Measurements from ENCODE around the gene NFYB. TPM values are rescaled to one million over a fixed set of nuclear protein-coding genes. Genes with fewer than 3 reads are reported as not detected.

The NFYB gene
- total RNA-seq (2022) (30.8 and 36.9 TPM in 2 replicates), Bru-seq, nascent RNA (percentile 86 among the genes with signal in this experiment), BruChase-seq, experiment 1, labeled RNA remaining after a 2-hour chase (percentile 87 among the genes with signal in this experiment), BruChase-seq, experiment 2, labeled RNA remaining after a 6-hour chase (percentile 87 among the genes with signal in this experiment)
- long read RNA-seq, transcript NFYB-201 (8 exons, 3,512 nt) = major isoform, 74 of 94 reads
- long read RNA-seq, transcript NFYB-205 (8 exons, 1,727 nt) = minor isoform, 5 of 94 reads
- long read RNA-seq, partial matches to known transcripts = 3 of 94 reads
- long read RNA-seq, other reads (novel, unspliced or antisense) = 12 of 94 reads

DNA sequence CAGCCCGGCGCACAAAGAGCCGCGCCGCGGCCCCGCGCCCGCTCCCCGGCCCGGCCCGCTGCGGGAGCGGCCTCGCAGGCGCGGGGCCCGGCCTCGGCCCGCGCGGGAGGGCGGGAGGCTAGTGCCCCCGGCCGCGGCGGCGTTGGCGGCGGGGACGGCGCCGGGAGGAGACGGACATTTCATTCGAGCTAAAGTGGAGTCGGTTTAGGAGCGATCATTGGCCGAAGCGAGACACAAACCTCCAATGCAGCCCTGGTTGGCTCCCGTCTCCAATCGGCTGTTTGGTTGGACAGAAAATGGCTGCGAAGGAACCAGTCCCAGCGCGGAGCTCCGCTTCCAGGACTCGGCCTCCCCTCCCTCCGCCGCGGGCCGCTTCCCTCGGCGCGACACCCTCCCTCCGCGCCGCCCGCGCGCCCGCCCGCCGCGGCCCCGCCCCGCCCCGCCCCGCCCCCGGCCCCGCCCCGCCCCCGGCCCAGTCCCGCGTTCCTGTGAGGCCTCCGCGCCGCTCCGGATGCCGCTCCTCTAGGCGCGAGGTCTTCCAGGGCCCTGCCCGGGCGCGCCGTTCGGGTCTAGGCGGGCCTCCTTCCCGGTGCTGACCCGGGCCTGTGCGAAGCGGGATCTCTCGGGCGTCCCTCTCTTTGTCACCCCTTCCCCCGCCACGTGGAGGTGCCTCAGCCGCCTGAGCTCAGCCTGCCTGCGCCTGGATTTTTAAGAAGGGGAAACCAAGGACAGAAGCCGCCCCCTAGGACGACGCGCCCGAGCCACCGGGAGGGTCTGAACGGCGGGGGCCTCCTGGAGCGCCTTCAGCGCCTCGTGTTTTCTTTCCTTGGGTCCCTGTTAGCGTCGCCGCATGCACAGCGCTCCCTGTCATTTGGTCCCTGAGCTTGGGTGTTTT is at the start of gene NFYB:
TSS of gene NFYB (minus strand) at position 309 of the 895 bp plus-strand sequence. CDS start 2,757 bp downstream, outside the sequence.
- CTCF ChIA-PET = interaction anchor here (0.6 to 1.0 kb wide), 3 partner anchors 35 to 157 kb away, joined by 3 to 8 read pairs (median 5); no protein-coding TSS in a partner anchor
- Mint-ChIP-seq H3K27me3 (ENCODE audit: insufficient read depth, unreplicated experiment) (peaks cover 4% of the 10 kb centered on the region), H3K9me3 (ENCODE audit: unreplicated experiment) (no peaks in the 10 kb centered on the region), H3K27ac (ENCODE audit: unreplicated experiment) (peak within 1 kb of the TSS; percentile 47), H3K36me3 (ENCODE audit: insufficient read depth, unreplicated experiment) (no peaks in the 10 kb centered on the region), H3K4me3 (ENCODE audit: unreplicated experiment) (peak within 1 kb of the TSS; percentile 75), H3K4me1 (ENCODE audit: low read depth, unreplicated experiment) (no peaks in the 10 kb centered on the region)
- POLR2A ChIA-PET = interaction anchor here (0.6 to 2.8 kb wide), 7 partner anchors 9 to 208 kb away, joined by 3 to 33 read pairs (median 5); partner anchors contain the start of genes HSP90B1 and TDG
- Histone ChIP-seq H3K27me3 (replicated peaks; ENCODE audit: control insufficient read depth, insufficient read depth, low read length) (no peaks in the 10 kb centered on the region), H3K36me3 (ENCODE audit: control insufficient read depth, insufficient read depth, low read length) (peaks cover 2% of the 10 kb centered on the region; the same call in 1 of the 2 replicates), H3K9me3 (no peaks in the 10 kb centered on the region), H3K4me3 (ENCODE audit: low read depth, low read length) (peak within 1 kb of the TSS; percentile 73), H3K4me1 (peaks cover 8% of the 10 kb centered on the region; the same call in 1 of the 2 replicates)
- BruUV-seq (replicated peaks) = TSS peak; percentile 80
- intact Hi-C loops (cut with micrococcal nuclease; ENCODE audit: unreplicated experiment) = loop anchor here (2.0 to 5.0 kb wide), 2 partner anchors 151 to 171 kb away; partner anchors contain the start of gene TDG
- DNase-seq = peak; percentile 94 to 96
- TF ChIP-seq, protein P1, sequence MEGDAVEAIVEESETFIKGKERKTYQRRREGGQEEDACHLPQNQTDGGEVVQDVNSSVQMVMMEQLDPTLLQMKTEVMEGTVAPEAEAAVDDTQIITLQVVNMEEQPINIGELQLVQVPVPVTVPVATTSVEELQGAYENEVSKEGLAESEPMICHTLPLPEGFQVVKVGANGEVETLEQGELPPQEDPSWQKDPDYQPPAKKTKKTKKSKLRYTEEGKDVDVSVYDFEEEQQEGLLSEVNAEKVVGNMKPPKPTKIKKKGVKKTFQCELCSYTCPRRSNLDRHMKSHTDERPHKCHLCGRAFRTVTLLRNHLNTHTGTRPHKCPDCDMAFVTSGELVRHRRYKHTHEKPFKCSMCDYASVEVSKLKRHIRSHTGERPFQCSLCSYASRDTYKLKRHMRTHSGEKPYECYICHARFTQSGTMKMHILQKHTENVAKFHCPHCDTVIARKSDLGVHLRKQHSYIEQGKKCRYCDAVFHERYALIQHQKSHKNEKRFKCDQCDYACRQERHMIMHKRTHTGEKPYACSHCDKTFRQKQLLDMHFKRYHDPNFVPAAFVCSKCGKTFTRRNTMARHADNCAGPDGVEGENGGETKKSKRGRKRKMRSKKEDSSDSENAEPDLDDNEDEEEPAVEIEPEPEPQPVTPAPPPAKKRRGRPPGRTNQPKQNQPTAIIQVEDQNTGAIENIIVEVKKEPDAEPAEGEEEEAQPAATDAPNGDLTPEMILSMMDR (IDR thresholded peaks at IDR 0.05; ENCODE audit: insufficient read depth in 1 of 2, low read depth in 1 of 2, low read length in 1 of 2, severe bottlenecking in 1 of 2, unreplicated experiment in 1 of 2) = no peak

DNA sequence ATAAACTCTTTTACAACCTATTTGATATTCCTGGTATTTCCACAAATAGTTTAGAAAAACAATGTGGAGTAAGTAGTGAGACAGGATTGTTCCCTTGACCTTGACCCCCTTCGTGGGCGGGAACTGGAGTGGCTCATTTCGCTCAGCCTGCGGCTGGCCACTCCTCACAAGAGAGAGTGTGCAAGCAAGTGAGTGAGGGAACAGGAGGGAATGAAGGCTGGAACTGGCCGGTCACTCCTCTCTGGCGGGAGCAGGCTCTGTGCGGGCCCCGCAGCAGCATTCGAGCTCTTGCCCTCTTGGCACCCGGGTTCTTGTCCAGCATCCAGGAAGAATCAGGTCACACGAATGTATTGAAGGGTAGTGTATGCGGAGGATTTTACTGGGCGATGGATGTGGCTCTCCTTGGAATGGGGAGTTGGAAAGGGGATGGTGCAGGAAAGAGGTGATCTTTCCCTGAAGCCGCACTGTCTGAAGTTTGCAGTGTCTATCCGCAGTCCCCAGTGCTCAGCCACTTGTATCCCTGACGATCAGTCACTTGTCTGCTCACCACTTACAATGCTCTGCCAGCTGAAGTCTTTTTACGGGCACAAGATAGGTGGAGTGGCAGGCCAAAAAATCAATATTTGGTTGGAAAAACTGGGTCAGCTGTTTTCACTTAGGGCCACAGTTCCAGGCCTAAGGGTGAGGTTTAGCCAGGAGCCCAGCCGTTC is 49.6 kb upstream of the NFYB start:
- ChIA-PET POLR2A (no interaction called here), CTCF (no interaction called here)
- H3K27me3 Mint-ChIP-seq (ENCODE audit: insufficient read depth, unreplicated experiment) = no peaks in the 10 kb centered on the region

More for the DNA sequence above, 49.6 kb upstream of the NFYB start:
- Histone ChIP-seq H3K36me3 (ENCODE audit: control insufficient read depth, insufficient read depth, low read length) (no peaks in the 10 kb centered on the region), H3K9me3 (peaks cover 10% of the 10 kb centered on the region; the same call in 1 of the 2 replicates), H3K27me3 (replicated peaks; ENCODE audit: control insufficient read depth, insufficient read depth, low read length) (no peaks in the 10 kb centered on the region), H3K4me3 (ENCODE audit: low read depth, low read length) (no peak overlapping the region), H3K4me1 (no peaks in the 10 kb centered on the region)
- TF ChIP-seq, protein P1 (IDR thresholded peaks at IDR 0.05; ENCODE audit: insufficient read depth in 1 of 2, low read depth in 1 of 2, low read length in 1 of 2, severe bottlenecking in 1 of 2, unreplicated experiment in 1 of 2) = no peak
- no peak for DNase-seq
- no TSS peak for BruUV-seq (replicated peaks)
- intact Hi-C loops (cut with micrococcal nuclease; ENCODE audit: unreplicated experiment) = no loop called here
- no peak overlapping the region for H3K4me3 Mint-ChIP-seq (ENCODE audit: unreplicated experiment)
- peaks cover 5% of the 10 kb centered on the region for H3K36me3 Mint-ChIP-seq (ENCODE audit: insufficient read depth, unreplicated experiment)
- H3K27ac Mint-ChIP-seq (ENCODE audit: unreplicated experiment) = no peak overlapping the region
- H3K4me1 Mint-ChIP-seq (ENCODE audit: low read depth, unreplicated experiment) = no peaks in the 10 kb centered on the region
- H3K9me3 Mint-ChIP-seq (ENCODE audit: unreplicated experiment) = no peaks in the 10 kb centered on the region
